K562 (cell line): ENCODE data around the gene SH2D5. TPM values are rescaled to one million over a fixed set of nuclear protein-coding genes. Genes with fewer than 3 reads are reported as not detected.

Source experiments
- ATAC-seq: fragments of 200-7000 bp; cut with Tn5 transposase; 3 replicates; pipeline ENCODE4 v1.9.1; 2020; ENCODE audit warnings: moderate library complexity
- BruUV-seq: library from RNA; stranded (reverse); fragments of 400-500 nt; replicated peaks from 2 replicates; lab custom pipeline; 2021; lab: Mats Ljungman, UMichigan
- CTCF ChIA-PET: fragments of 300-600 bp; formaldehyde crosslinking; extraction: SDS; loops from one replicate; lab custom pipeline; 2021; ENCODE audit warnings: low intra/inter-chr PET ratio; lab: Yijun Ruan, JAX
- POLR2A ChIA-PET: fragments of 300-600, 350-650 bp; sonication (Branson Sonifier 250); formaldehyde crosslinking; extraction: SDS; loops from one replicate; lab custom pipeline; 2021; ENCODE audit warnings: antibody characterized with exemption, inconsistent platforms; lab: Yijun Ruan, JAX
- DNase-seq, 4 experiments: peaks; one replicate each; pipeline versions ENCODE4 v3.0.0 to v3.0.0-alpha.2; 2011 to 2018; ENCODE audit warnings: low spot score in 3 of 4, mixed read lengths in 3 of 4; ENCODE audit errors: extremely low read depth in 1 of 4
- FAIRE-seq: peaks from 2 replicates; lab custom pipeline; 2011; peaks lifted over from hg19 to GRCh38; lab: Jason Lieb, UNC
- H2AFZ ChIP-seq: 2 replicates; pipeline ENCODE4 v1.6.0; 2011; ENCODE audit warnings: low read depth, low read length, control low read depth, inconsistent platforms
- H3K27ac ChIP-seq: fragments of 200-600 bp; 3 replicates; pipeline ENCODE4 v1.8.0; 2011; ENCODE audit warnings: low read depth, mild to moderate bottlenecking, control low read depth, inconsistent platforms, low read length, moderate library complexity, mixed read lengths; ENCODE audit errors: extremely low read depth
- H3K27me3 ChIP-seq, 2 experiments: fragments of 300-600 bp in 1 of 2; 2 replicates in 1 of 2; 3 replicates in 1 of 2; pipeline versions ENCODE4 v1.6.0 to v1.8.0; 2011; ENCODE audit warnings: inconsistent platforms in 2 of 2, low read length in 2 of 2, mild to moderate bottlenecking in 1 of 2, mixed read lengths in 1 of 2, moderate library complexity in 1 of 2; ENCODE audit not compliant: control insufficient read depth in 2 of 2, insufficient read depth in 2 of 2
- H3K36me3 ChIP-seq: fragments of 300-600 bp; 3 replicates; pipeline ENCODE4 v1.8.0; 2011; ENCODE audit warnings: mild to moderate bottlenecking, low read length, inconsistent platforms; ENCODE audit not compliant: control insufficient read depth, insufficient read depth
- H3K4me1 ChIP-seq, 2 experiments: fragments of 200-600 bp in 1 of 2; replicated peaks in 1 of 2; 2 replicates in 1 of 2; 3 replicates in 1 of 2; pipeline versions ENCODE4 v1.5.1 to v1.8.0; 2011; ENCODE audit warnings: inconsistent platforms in 2 of 2, low read length in 2 of 2, mild to moderate bottlenecking in 1 of 2, mixed read lengths in 1 of 2, moderate library complexity in 1 of 2; ENCODE audit not compliant: control insufficient read depth in 2 of 2, insufficient read depth in 2 of 2
- H3K4me2 ChIP-seq: 2 replicates; pipeline ENCODE4 v1.6.1; 2011; ENCODE audit warnings: low read length, control low read depth, inconsistent platforms, mixed read lengths; ENCODE audit not compliant: insufficient read depth
- H3K4me3 ChIP-seq: fragments of 200-600 bp; sonication (generic), shearing (Covaris generic); 2 replicates; pipeline ENCODE4 v1.5.1; 2016; ENCODE audit warnings: control low read depth, inconsistent platforms
- H3K79me2 ChIP-seq: fragments of 200-600 bp; 3 replicates; pipeline ENCODE4 v1.8.0; 2011; ENCODE audit warnings: low read length, inconsistent platforms; ENCODE audit not compliant: control insufficient read depth, insufficient read depth
- H3K9ac ChIP-seq, 2 experiments: 2 replicates each; pipeline versions ENCODE4 v1.6.0 to v1.6.1; 2011; ENCODE audit warnings: low read depth in 2 of 2, low read length in 2 of 2, control low read depth in 1 of 2, inconsistent platforms in 1 of 2, mild to moderate bottlenecking in 1 of 2, mixed read lengths in 1 of 2; ENCODE audit not compliant: insufficient read depth in 1 of 2
- H3K9me1 ChIP-seq: one replicate; pipeline ENCODE4 v1.6.0; 2011; ENCODE audit warnings: inconsistent platforms, mild to moderate bottlenecking, low read length, moderate library complexity; ENCODE audit not compliant: control insufficient read depth, insufficient read depth
- H3K9me3 ChIP-seq: replicated peaks from 2 replicates; pipeline ENCODE4 v1.5.1; 2011; ENCODE audit warnings: low read depth, low read length, inconsistent platforms; ENCODE audit not compliant: control insufficient read depth, insufficient read depth
- H4K20me1 ChIP-seq: replicated peaks from 2 replicates; pipeline ENCODE4 v1.6.1; 2011; ENCODE audit warnings: low read length, inconsistent platforms, mixed read lengths; ENCODE audit not compliant: control insufficient read depth, insufficient read depth
- PATZ1 ChIP-seq: fragments of 250-450 bp; sonication (Bioruptor Pico); IDR thresholded peaks from 2 replicates; pipeline ENCODE4 v1.5.0; 2020; ENCODE audit warnings: mild to moderate bottlenecking, borderline replicate concordance
- PTBP1 ChIP-seq: fragments of 200-400 bp; formaldehyde crosslinking; IDR thresholded peaks from 2 replicates; pipeline ENCODE4 v1.6.1; 2017; ENCODE audit warnings: low read depth, low read length
- RB1 ChIP-seq: fragments of 450-650 bp; IDR thresholded peaks from 2 replicates; pipeline ENCODE4 v1.6.1; 2017; ENCODE audit warnings: low read depth, mild to moderate bottlenecking
- TEAD4 ChIP-seq, 2 experiments: sonication (generic) in 1 of 2; formaldehyde crosslinking in 1 of 2; IDR thresholded peaks; 2 replicates each; pipeline versions ENCODE4 v1.6.1 to v1.8.0; 2012 to 2022; ENCODE audit warnings: borderline replicate concordance in 1 of 2, inconsistent platforms in 1 of 2, low read length in 1 of 2, mild to moderate bottlenecking in 1 of 2, missing genetic modification reagents in 1 of 2
- WGBS: fragments of 100-300 bp; shearing (Covaris generic); methylation state at CpG from one replicate; pipeline ENCODE4 v1.1.6; 2016; ENCODE audit warnings: low coverage, mixed read lengths; ENCODE audit not compliant: insufficient coverage; ENCODE audit errors: missing lambda C conversion rate; 5-methylcytosine and 5-hydroxymethylcytosine counted together
- in situ Hi-C: fragments of 300-500 bp; cut with MboI; formaldehyde crosslinking; loops from 4 replicates; pipeline ENCODE4 v1.15.0; 2018; ENCODE audit warnings: inconsistent platforms, mixed read lengths
- intact Hi-C: fragments of 100-400 bp; cut with micrococcal nuclease; formaldehyde crosslinking; loops from 2 replicates; pipeline ENCODE4 v1.14.2; 2022
- polyA plus RNA-seq, 8 experiments: library from polyadenylated mRNA; depleted of rRNA in 4 of 8; stranded (reverse) in 5 of 8; unstranded in 3 of 8; fragments of >200 nt; fragmentation: Nextera tagmentation in 2 of 8; fragmentation: Illumina TruSeq in 1 of 8; extraction: Ambion mirVana in 2 of 8; extraction: Trizol in 1 of 8; gene quantifications; 2 replicates each; pipeline versions ENCODE4 v1.2.1 to v1.2.3, GENCODE V29; 2011 to 2014; ENCODE audit warnings: inconsistent platforms in 1 of 8, missing spikeins in 1 of 8
- total RNA-seq, 7 experiments: library from RNA; depleted of rRNA in 6 of 7; stranded (reverse); fragments of >200 nt in 6 of 7; fragmentation: Illumina TruSeq in 2 of 7; extraction: Trizol in 2 of 7; gene quantifications; 2 replicates each; pipeline versions ENCODE4 v1.2.1 to v1.2.3, GENCODE V29; 2011 to 2021; ENCODE audit warnings: low replicate concordance in 1 of 7

SH2D5 gene
- total and polyA plus RNA-seq, 9 of the 15 experiments (the other 6 are each of a cell fraction or from before 2014, with no cell fraction given), result 0.06 to 0.11 TPM; not detected in 7

GRCh38 chr1:20712215-20712577 lies 20.3 kb downstream of the SH2D5 start:
- in situ Hi-C loops, result no loop called here
- H2AFZ ChIP-seq, result no peak overlapping the region; the same call in 1 of the 2 replicates
- peaks cover 5 to 39% of the 10 kb centered on the region in 2 experiments; a peak in 3 of 5 replicates for H3K4me1 ChIP-seq
- H3K4me2 ChIP-seq, result no peak overlapping the region
- H3K4me3 ChIP-seq, result no peak overlapping the region
- no TSS peak for BruUV-seq
- POLR2A ChIA-PET, result interaction anchor here (0.7 kb wide), 1 partner anchor 580 kb away, joined by 3 read pairs; no protein-coding TSS in a partner anchor
- FAIRE-seq (no peak), ATAC-seq (peak; percentile 12), DNase-seq (peak in 1 of 4 experiments; percentile 44)
- no peaks in the 10 kb centered on the region for H3K36me3 ChIP-seq
- H3K27ac ChIP-seq, result no peak overlapping the region
- H3K27me3 ChIP-seq, result peaks cover 13 to 52% of the 10 kb centered on the region in 2 experiments; a peak in 4 of 5 replicates
- no peak for TF ChIP-seq TEAD4 (IDR thresholded peaks at IDR 0.05; ENCODE audit: low read length)
- TF ChIP-seq TEAD4 (CRISPR knock-in tag; IDR thresholded peaks at IDR 0.05; ENCODE audit: borderline replicate concordance), result 0 out of 2 replicates have a peak, but pooled peaks have one; percentile 0
- TF ChIP-seq PTBP1, result 0 out of 2 replicates have a peak, but pooled peaks have one; percentile 1
- no peak for TF ChIP-seq PATZ1
- TF ChIP-seq RB1, result no peak
- no peaks in the 10 kb centered on the region; the same call in 1 of the 2 replicates for H3K9me3 ChIP-seq
- CTCF ChIA-PET, result no interaction called here
- 45% methylated on average over 6 of the region's 6 CpGs for whole genome bisulfite sequencing
- peaks cover 7% of the 10 kb centered on the region for H4K20me1 ChIP-seq
- intact Hi-C loops, result no loop called here
- H3K9me1 ChIP-seq, result peaks cover 2% of the 10 kb centered on the region
- no peaks in the 10 kb centered on the region for H3K79me2 ChIP-seq
- peak overlapping the region in 1 of 2 experiments; percentile 70; a peak in 2 of 4 replicates for H3K9ac ChIP-seq
